Measurements from ENCODE around the gene KRT13. TPM values are rescaled to one million over a fixed set of nuclear protein-coding genes. Genes with fewer than 3 reads are reported as not detected.

The KRT13 gene
- total and polyA plus RNA-seq, 2 donors (not counting 3 experiments of a cell fraction or from before 2014, with no cell fraction given) = not detected

DNA sequence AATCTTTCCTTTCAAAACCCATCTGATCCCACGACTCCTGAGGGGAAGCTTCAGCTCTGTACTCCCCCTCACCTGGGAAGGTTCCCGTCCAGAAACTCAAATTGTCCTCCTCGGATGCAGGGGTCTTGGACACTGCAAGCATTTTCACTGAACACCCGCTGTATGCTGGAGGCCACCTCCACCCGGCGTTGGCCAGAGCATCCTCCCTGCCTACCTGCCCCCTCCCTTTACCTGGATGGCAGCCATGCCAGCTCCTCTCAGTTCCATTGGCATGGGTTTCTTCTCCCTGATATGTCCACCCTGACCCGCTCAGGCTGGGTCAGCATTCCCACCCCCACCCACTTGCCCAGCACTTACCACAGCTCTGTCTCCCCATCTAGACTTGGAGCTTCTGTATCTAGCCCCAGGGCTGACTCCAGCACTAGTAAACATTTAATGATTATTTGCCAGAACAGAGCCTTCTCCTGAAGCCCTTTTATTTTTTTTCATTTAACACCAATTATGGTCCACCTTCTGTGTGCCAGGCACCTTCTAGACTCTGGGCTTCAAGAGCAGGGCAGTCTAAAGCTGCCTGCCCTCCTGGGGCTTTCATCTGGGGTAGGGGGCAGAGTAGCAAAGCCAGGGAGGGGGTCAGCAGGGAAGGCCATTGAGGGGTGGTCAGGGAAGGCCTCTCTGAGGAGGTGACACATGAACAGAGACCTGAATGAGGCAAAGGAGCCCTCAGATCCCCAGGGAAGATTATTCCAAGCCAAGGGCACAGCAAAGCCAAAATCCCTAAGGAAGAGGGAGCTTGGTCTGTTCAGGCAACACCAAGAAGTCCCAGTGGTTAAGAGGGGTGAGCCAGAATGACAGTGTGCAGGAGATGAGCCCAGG lies 31.6 kb upstream of the KRT13 start:
- Histone ChIP-seq H3K36me3 (ENCODE audit: control insufficient read depth in 2 of 2, extremely low read depth in 1 of 2, insufficient read depth in 2 of 2, low read length in 2 of 2) (no peaks in the 10 kb centered on the region), H3K9me1 (replicated peaks; ENCODE audit: control insufficient read depth, extremely low read depth, insufficient read depth, low read length) (no peaks in the 10 kb centered on the region), H3K9ac (replicated peaks; ENCODE audit: extremely low read depth, insufficient read depth, low read length) (no peak overlapping the region), H3K4me1 (ENCODE audit: control insufficient read depth, extremely low read depth, insufficient read depth, low read length) (no peaks in the 10 kb centered on the region), H3K9me3 (replicated peaks; ENCODE audit: control insufficient read depth, insufficient read depth, low read length) (no peaks in the 10 kb centered on the region), H3K4me3 (replicated peaks in 1 of 3; ENCODE audit: insufficient read depth in 1 of 3, low read depth in 1 of 3, low read length in 3 of 3) (no peak overlapping the region), H4K20me1 (replicated peaks; ENCODE audit: control insufficient read depth, extremely low read depth, insufficient read depth, low read length) (no peaks in the 10 kb centered on the region), H3K27me3 (ENCODE audit: control insufficient read depth in 2 of 2, insufficient read depth in 2 of 2, low read length in 2 of 2) (no peaks in the 10 kb centered on the region), H3K27ac (ENCODE audit: insufficient read depth, low read depth, low read length) (no peak overlapping the region), H2AFZ (ENCODE audit: low read depth, low read length) (no peak overlapping the region), H3K79me2 (ENCODE audit: control insufficient read depth, insufficient read depth, low read length) (no peaks in the 10 kb centered on the region), H3K4me2 (ENCODE audit: insufficient read depth, low read length) (no peak overlapping the region)
- dilution Hi-C loops (cut with MboI; ENCODE audit: extremely low pct_ligation_motif_present, low sequenced_read_pairs) (no loop called here), intact Hi-C loops (cut with micrococcal nuclease) (no loop called here)
- ChIA-PET POLR2A (no interaction called here), CTCF (interaction anchor here (0.8 to 4.2 kb wide), 3 partner anchors 12 to 126 kb away, joined by 3 to 46 read pairs (median 6); no protein-coding TSS in a partner anchor)
- no TSS peak for BruUV-seq (replicated peaks)
- no peak for DNase-seq (ENCODE audit: low read depth, low spot score)
- no peak for FAIRE-seq
- no peak for TF ChIP-seq EZH2 (IDR thresholded peaks at IDR 0.05; ENCODE audit: borderline replicate concordance, low read depth, low read length, severe bottlenecking)
- no peak for TF ChIP-seq MAX (IDR thresholded peaks at IDR 0.05; ENCODE audit: insufficient read depth, insufficient read length)
- TF ChIP-seq GATA2 (IDR thresholded peaks at IDR 0.05; ENCODE audit: insufficient read depth, insufficient read length, low read depth, low read length) = no peak
- no peak for TF ChIP-seq POLR2AphosphoS5 (IDR thresholded peaks at IDR 0.05; ENCODE audit: insufficient read depth, low read depth, low read length)
- TF ChIP-seq FOS (IDR thresholded peaks at IDR 0.05; ENCODE audit: borderline replicate concordance, insufficient read depth, low read length) = no peak
- no peak for TF ChIP-seq JUN (IDR thresholded peaks at IDR 0.05; ENCODE audit: borderline replicate concordance, insufficient read depth, insufficient read length, low read depth)
- TF ChIP-seq, protein P1, sequence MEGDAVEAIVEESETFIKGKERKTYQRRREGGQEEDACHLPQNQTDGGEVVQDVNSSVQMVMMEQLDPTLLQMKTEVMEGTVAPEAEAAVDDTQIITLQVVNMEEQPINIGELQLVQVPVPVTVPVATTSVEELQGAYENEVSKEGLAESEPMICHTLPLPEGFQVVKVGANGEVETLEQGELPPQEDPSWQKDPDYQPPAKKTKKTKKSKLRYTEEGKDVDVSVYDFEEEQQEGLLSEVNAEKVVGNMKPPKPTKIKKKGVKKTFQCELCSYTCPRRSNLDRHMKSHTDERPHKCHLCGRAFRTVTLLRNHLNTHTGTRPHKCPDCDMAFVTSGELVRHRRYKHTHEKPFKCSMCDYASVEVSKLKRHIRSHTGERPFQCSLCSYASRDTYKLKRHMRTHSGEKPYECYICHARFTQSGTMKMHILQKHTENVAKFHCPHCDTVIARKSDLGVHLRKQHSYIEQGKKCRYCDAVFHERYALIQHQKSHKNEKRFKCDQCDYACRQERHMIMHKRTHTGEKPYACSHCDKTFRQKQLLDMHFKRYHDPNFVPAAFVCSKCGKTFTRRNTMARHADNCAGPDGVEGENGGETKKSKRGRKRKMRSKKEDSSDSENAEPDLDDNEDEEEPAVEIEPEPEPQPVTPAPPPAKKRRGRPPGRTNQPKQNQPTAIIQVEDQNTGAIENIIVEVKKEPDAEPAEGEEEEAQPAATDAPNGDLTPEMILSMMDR (IDR thresholded peaks at IDR 0.05; ENCODE audit: extremely low read depth in 1 of 2, insufficient read depth in 1 of 2, low read depth in 1 of 2, low read length in 2 of 2) = no peak
